ENCODE measurements around the gene COPS2. TPM values are rescaled to one million over a fixed set of nuclear protein-coding genes. Genes with fewer than 3 reads are reported as not detected.

The COPS2 gene
- total RNA-seq, 1 experiment from 2014 or later, result 112 TPM

- DNase-seq (ENCODE audit: low spot score), result no peak
- BruUV-seq (replicated peaks), result no TSS peak
- H3K4me1 ChIP-seq (ENCODE audit: insufficient read depth, low read length, poor library complexity, severe bottlenecking), result peaks cover 4% of the 10 kb centered on the region
- H3K9me3 ChIP-seq (ENCODE audit: low read depth, low read length, poor library complexity, severe bottlenecking), result no peaks in the 10 kb centered on the region
- no peak for TF ChIP-seq EZH2 (IDR thresholded peaks at IDR 0.05; ENCODE audit: borderline replicate concordance, low read depth, low read length, poor library complexity, severe bottlenecking)
- TF ChIP-seq CTCF (conservative IDR thresholded peaks at IDR 0.05; ENCODE audit: low read depth, low read length), result no peak
- H3K4me3 ChIP-seq (ENCODE audit: low read depth, low read length, poor library complexity, severe bottlenecking), result no peak overlapping the region
- ChIA-PET CTCF (no interaction called here), POLR2A (ENCODE audit: low non-redundant PET) (no interaction called here)
- H3K36me3 ChIP-seq (ENCODE audit: insufficient read depth, low read length, poor library complexity, severe bottlenecking), result peaks cover 20% of the 10 kb centered on the region
- H3K27me3 ChIP-seq (replicated peaks; ENCODE audit: insufficient read depth, low read depth, low read length, poor library complexity), result no peaks in the 10 kb centered on the region
- intact Hi-C loops (cut with micrococcal nuclease; ENCODE audit: unreplicated experiment), result no loop called here
- no peak overlapping the region for H3K27ac ChIP-seq (ENCODE audit: low read depth, low read length, poor library complexity, severe bottlenecking)
Measured at GRCh38 chr15:49121901-49122300, 33.5 kb downstream of the COPS2 start.

GRCh38 chr15:49120832-49121231 is 34.6 kb downstream of the COPS2 start:
- BruUV-seq (replicated peaks), result TSS peak; percentile 13
- CTCF ChIA-PET, result no interaction called here
- no peaks in the 10 kb centered on the region for H3K9me3 ChIP-seq (ENCODE audit: low read depth, low read length, poor library complexity, severe bottlenecking)
- POLR2A ChIA-PET (ENCODE audit: low non-redundant PET), result no interaction called here
- TF ChIP-seq CTCF (conservative IDR thresholded peaks at IDR 0.05; ENCODE audit: low read depth, low read length), result no peak
- no peak for TF ChIP-seq EZH2 (IDR thresholded peaks at IDR 0.05; ENCODE audit: borderline replicate concordance, low read depth, low read length, poor library complexity, severe bottlenecking)
- DNase-seq (ENCODE audit: low spot score), result no peak
- no peak overlapping the region for H3K4me3 ChIP-seq (ENCODE audit: low read depth, low read length, poor library complexity, severe bottlenecking)
- peaks cover 4% of the 10 kb centered on the region for H3K4me1 ChIP-seq (ENCODE audit: insufficient read depth, low read length, poor library complexity, severe bottlenecking)
- no peaks in the 10 kb centered on the region for H3K27me3 ChIP-seq (replicated peaks; ENCODE audit: insufficient read depth, low read depth, low read length, poor library complexity)
- peaks cover 13% of the 10 kb centered on the region for H3K36me3 ChIP-seq (ENCODE audit: insufficient read depth, low read length, poor library complexity, severe bottlenecking)
- H3K27ac ChIP-seq (ENCODE audit: low read depth, low read length, poor library complexity, severe bottlenecking), result no peak overlapping the region
- intact Hi-C loops (cut with micrococcal nuclease; ENCODE audit: unreplicated experiment), result no loop called here

- Histone ChIP-seq H3K4me1 (ENCODE audit: insufficient read depth, low read length, poor library complexity, severe bottlenecking) (no peaks in the 10 kb centered on the region), H3K27ac (ENCODE audit: low read depth, low read length, poor library complexity, severe bottlenecking) (no peak overlapping the region), H3K36me3 (ENCODE audit: insufficient read depth, low read length, poor library complexity, severe bottlenecking) (peaks cover 21% of the 10 kb centered on the region), H3K4me3 (ENCODE audit: low read depth, low read length, poor library complexity, severe bottlenecking) (no peak overlapping the region), H3K9me3 (ENCODE audit: low read depth, low read length, poor library complexity, severe bottlenecking) (peaks cover 6% of the 10 kb centered on the region), H3K27me3 (replicated peaks; ENCODE audit: insufficient read depth, low read depth, low read length, poor library complexity) (no peaks in the 10 kb centered on the region)
- no peak for DNase-seq (ENCODE audit: low spot score)
- ChIA-PET POLR2A (ENCODE audit: low non-redundant PET) (no interaction called here), CTCF (no interaction called here)
- intact Hi-C loops (cut with micrococcal nuclease; ENCODE audit: unreplicated experiment), result no loop called here
- TF ChIP-seq EZH2 (IDR thresholded peaks at IDR 0.05; ENCODE audit: borderline replicate concordance, low read depth, low read length, poor library complexity, severe bottlenecking) (no peak), CTCF (conservative IDR thresholded peaks at IDR 0.05; ENCODE audit: low read depth, low read length) (no peak)
- BruUV-seq (replicated peaks), result no TSS peak
Measured at GRCh38 chr15:49116108-49116857, 39.1 kb downstream of the COPS2 start.
